ENCODE data around the gene MYOZ3. TPM values are rescaled to one million over a fixed set of nuclear protein-coding genes. Genes with fewer than 3 reads are reported as not detected.

MYOZ3 gene
- total RNA-seq, 2 donors from 2014 or later, result 12.4 to 15.8 TPM

- TF ChIP-seq CTCF (conservative IDR thresholded peaks at IDR 0.05), result no peak
- H3K4me3 Mint-ChIP-seq, result peak overlapping the region; percentile 62
- Histone ChIP-seq H3K27me3 (ENCODE audit: control insufficient read depth, insufficient read depth, low read length, poor library complexity, severe bottlenecking) (peaks cover 18% of the 10 kb centered on the region), H3K9me3 (ENCODE audit: control insufficient read depth, low read length) (no peaks in the 10 kb centered on the region), H3K9ac (ENCODE audit: extremely low read depth, low read length, poor library complexity, severe bottlenecking) (no peak overlapping the region), H3K36me3 (ENCODE audit: control insufficient read depth, insufficient read depth, low read length) (no peaks in the 10 kb centered on the region), H3K27ac (ENCODE audit: low read depth, low read length) (no peak overlapping the region), H3K4me1 (ENCODE audit: control insufficient read depth, insufficient read depth, low read length) (peaks cover 13% of the 10 kb centered on the region), H3K4me3 (ENCODE audit: low read length) (no peak overlapping the region)
- no peak overlapping the region for H3K27ac Mint-ChIP-seq
- no peaks in the 10 kb centered on the region for H3K36me3 Mint-ChIP-seq (ENCODE audit: low read depth)
- no peak for DNase-seq
- 89 to 91% methylated on average over 8 to 10 of the region's 10 CpGs for WGBS, 2 experiments (ENCODE audit: insufficient coverage in 1 of 2, insufficient read length in 1 of 2)
- peaks cover 31% of the 10 kb centered on the region for H3K27me3 Mint-ChIP-seq (ENCODE audit: insufficient read depth)
- peaks cover 13% of the 10 kb centered on the region for H3K4me1 Mint-ChIP-seq
- no peaks in the 10 kb centered on the region for H3K9me3 Mint-ChIP-seq
These were observed 35.0 kb upstream of the MYOZ3 start for GRCh38 chr5:150625831-150626746.

GRCh38 chr5:150626853-150627276 lies 34.2 kb upstream of the MYOZ3 start:
- H3K4me3 ChIP-seq (ENCODE audit: low read length), result no peak overlapping the region
- no peaks in the 10 kb centered on the region for H3K36me3 ChIP-seq (ENCODE audit: control insufficient read depth, insufficient read depth, low read length)
- Mint-ChIP-seq H3K9me3 (no peaks in the 10 kb centered on the region), H3K4me3 (no peak overlapping the region), H3K36me3 (ENCODE audit: low read depth) (no peaks in the 10 kb centered on the region), H3K27me3 (ENCODE audit: insufficient read depth) (peaks cover 31% of the 10 kb centered on the region), H3K27ac (no peak overlapping the region), H3K4me1 (peaks cover 13% of the 10 kb centered on the region)
- no peak overlapping the region for H3K9ac ChIP-seq (ENCODE audit: extremely low read depth, low read length, poor library complexity, severe bottlenecking)
- peaks cover 18% of the 10 kb centered on the region for H3K27me3 ChIP-seq (ENCODE audit: control insufficient read depth, insufficient read depth, low read length, poor library complexity, severe bottlenecking)
- peaks cover 13% of the 10 kb centered on the region for H3K4me1 ChIP-seq (ENCODE audit: control insufficient read depth, insufficient read depth, low read length)
- H3K27ac ChIP-seq (ENCODE audit: low read depth, low read length), result no peak overlapping the region
- no peak for TF ChIP-seq CTCF (conservative IDR thresholded peaks at IDR 0.05)
- 92 to 93% methylated on average over 2 to 5 of the region's 5 CpGs for WGBS, 2 experiments (ENCODE audit: insufficient coverage in 1 of 2, insufficient read length in 1 of 2)
- no peak for DNase-seq
- H3K9me3 ChIP-seq (ENCODE audit: control insufficient read depth, low read length), result no peaks in the 10 kb centered on the region

- H3K9me3 ChIP-seq (ENCODE audit: control insufficient read depth, low read length), result no peaks in the 10 kb centered on the region
- H3K27me3 ChIP-seq (ENCODE audit: control insufficient read depth, insufficient read depth, low read length, poor library complexity, severe bottlenecking), result peaks cover 18% of the 10 kb centered on the region
- no peaks in the 10 kb centered on the region for H3K36me3 ChIP-seq (ENCODE audit: control insufficient read depth, insufficient read depth, low read length)
- Mint-ChIP-seq H3K9me3 (no peaks in the 10 kb centered on the region), H3K36me3 (ENCODE audit: low read depth) (no peaks in the 10 kb centered on the region), H3K4me1 (peaks cover 13% of the 10 kb centered on the region), H3K27ac (no peak overlapping the region), H3K27me3 (ENCODE audit: insufficient read depth) (peaks cover 28% of the 10 kb centered on the region), H3K4me3 (no peak overlapping the region)
- DNase-seq, result no peak
- peaks cover 13% of the 10 kb centered on the region for H3K4me1 ChIP-seq (ENCODE audit: control insufficient read depth, insufficient read depth, low read length)
- TF ChIP-seq CTCF (conservative IDR thresholded peaks at IDR 0.05), result no peak
- H3K9ac ChIP-seq (ENCODE audit: extremely low read depth, low read length, poor library complexity, severe bottlenecking), result no peak overlapping the region
- H3K27ac ChIP-seq (ENCODE audit: low read depth, low read length), result no peak overlapping the region
- WGBS, 2 experiments (ENCODE audit: insufficient coverage in 1 of 2, insufficient read length in 1 of 2), result 86 to 90% methylated on average over 3 to 5 of the region's 5 CpGs
- H3K4me3 ChIP-seq (ENCODE audit: low read length), result no peak overlapping the region
These were observed 33.1 kb upstream of the MYOZ3 start for GRCh38 chr5:150627731-150628545.

Data from endodermal cell (in vitro differentiated cells).